ENCODE measurements around the gene KDM4B. TPM values are rescaled to one million over a fixed set of nuclear protein-coding genes. Genes with fewer than 3 reads are reported as not detected.

KDM4B gene
- total and polyA plus RNA-seq, 10 of the 15 experiments (the other 5 are each of a cell fraction or from before 2014, with no cell fraction given): 0.47 to 49.6 (median 16.2) TPM

GRCh38 chr19:5134691-5135090 lies 165.8 kb downstream of the KDM4B start:
- 100% methylated on average over 7 of the region's 10 CpGs for WGBS (ENCODE audit: insufficient coverage, insufficient replicate concordance, low lambda C conversion rate, missing lambda C conversion rate)
- SMC1A ChIA-PET (ENCODE audit: uncharacterized antibody, unreplicated experiment): no interaction called here
- FAIRE-seq (no peak), ATAC-seq (no peak), DNase-seq (ENCODE audit: low read depth, low spot score) (no peak)
- POLR2A ChIA-PET: no interaction called here
- Histone ChIP-seq H3K79me2 (ENCODE audit: control insufficient read depth, insufficient read depth, low read length) (peaks cover 38% of the 10 kb centered on the region), H3K27ac (ENCODE audit: control insufficient read depth, insufficient read depth) (no peak overlapping the region), H3K9ac (ENCODE audit: control insufficient read depth, insufficient read depth, low read length) (no peak overlapping the region), H3K4me1 (ENCODE audit: control insufficient read depth, insufficient read depth, low read length) (peaks cover 42% of the 10 kb centered on the region), H3K4me2 (ENCODE audit: control insufficient read depth, insufficient read depth) (no peak overlapping the region), H2AFZ (ENCODE audit: control insufficient read depth, low read depth, low read length) (no peak overlapping the region), H4K20me1 (ENCODE audit: control insufficient read depth, insufficient read depth) (no peaks in the 10 kb centered on the region), H3K9me3 (replicated peaks; ENCODE audit: control insufficient read depth, insufficient read depth, low read length) (no peaks in the 10 kb centered on the region), H3K27me3 (replicated peaks in 1 of 2; ENCODE audit: control insufficient read depth in 2 of 2, insufficient read depth in 2 of 2, low read length in 1 of 2) (no peaks in the 10 kb centered on the region), H3K36me3 (ENCODE audit: control insufficient read depth in 2 of 2, insufficient read depth in 2 of 2, low read length in 1 of 2) (peaks cover 18 to 19% of the 10 kb centered on the region in 2 experiments), H3K4me3 (no peak overlapping the region)
- RAD21 ChIA-PET (ENCODE audit: unreplicated experiment): no interaction called here
- intact Hi-C loops (cut with micrococcal nuclease; ENCODE audit: unreplicated experiment): no loop called here
- CTCF ChIA-PET: no interaction called here
- TF ChIP-seq POLR2A (IDR thresholded peaks at IDR 0.05; ENCODE audit: low read depth, low read length): peak; percentile 19; the same call in 1 of the 2 replicates
- peak; percentile 13 for TF ChIP-seq POLR2AphosphoS5 (IDR thresholded peaks at IDR 0.05; ENCODE audit: low read length)
- TF ChIP-seq MTA2 (IDR thresholded peaks at IDR 0.05; ENCODE audit: low read depth): no peak
- no peak for TF ChIP-seq NR2C2 (IDR thresholded peaks at IDR 0.05; ENCODE audit: borderline replicate concordance, control insufficient read depth, insufficient read length, low read depth)
- TF ChIP-seq CBX3 (IDR thresholded peaks at IDR 0.05; ENCODE audit: borderline replicate concordance, low read depth): no peak
- BruUV-seq (replicated peaks): no TSS peak
- in situ Hi-C loops (cut with MboI): no loop called here

GRCh38 chr19:5136073-5136855 lies 167.4 kb downstream of the KDM4B start:
- no peak for DNase-seq (ENCODE audit: low read depth, low spot score)
- CTCF ChIA-PET: no interaction called here
- no TSS peak for BruUV-seq (replicated peaks)
- Histone ChIP-seq H3K79me2 (ENCODE audit: control insufficient read depth, insufficient read depth, low read length) (peaks cover 33% of the 10 kb centered on the region), H3K4me1 (ENCODE audit: control insufficient read depth, insufficient read depth, low read length) (peaks cover 26% of the 10 kb centered on the region), H3K27me3 (replicated peaks in 1 of 2; ENCODE audit: control insufficient read depth in 2 of 2, insufficient read depth in 2 of 2, low read length in 1 of 2) (no peaks in the 10 kb centered on the region), H4K20me1 (ENCODE audit: control insufficient read depth, insufficient read depth) (no peaks in the 10 kb centered on the region), H3K4me3 (no peak overlapping the region), H3K4me2 (ENCODE audit: control insufficient read depth, insufficient read depth) (no peak overlapping the region), H2AFZ (ENCODE audit: control insufficient read depth, low read depth, low read length) (no peak overlapping the region), H3K36me3 (ENCODE audit: control insufficient read depth in 2 of 2, insufficient read depth in 2 of 2, low read length in 1 of 2) (peaks cover 19 to 27% of the 10 kb centered on the region in 2 experiments), H3K9ac (ENCODE audit: control insufficient read depth, insufficient read depth, low read length) (no peak overlapping the region), H3K27ac (ENCODE audit: control insufficient read depth, insufficient read depth) (no peak overlapping the region), H3K9me3 (replicated peaks; ENCODE audit: control insufficient read depth, insufficient read depth, low read length) (no peaks in the 10 kb centered on the region)
- ATAC-seq: no peak
- no peak for FAIRE-seq
- in situ Hi-C loops (cut with MboI) (no loop called here), intact Hi-C loops (cut with micrococcal nuclease; ENCODE audit: unreplicated experiment) (no loop called here)
- POLR2A ChIA-PET: no interaction called here
- RAD21 ChIA-PET (ENCODE audit: unreplicated experiment): no interaction called here
- SMC1A ChIA-PET (ENCODE audit: uncharacterized antibody, unreplicated experiment): no interaction called here
- 81% methylated on average over 19 of the region's 25 CpGs for WGBS (ENCODE audit: insufficient coverage, insufficient replicate concordance, low lambda C conversion rate, missing lambda C conversion rate)
- TF ChIP-seq KLF5 (IDR thresholded peaks at IDR 0.05; ENCODE audit: partially characterized antibody): no peak
- no peak for TF ChIP-seq ETV6 (conservative IDR thresholded peaks at IDR 0.05 in 1 of 2, IDR thresholded peaks at IDR 0.05 in 1 of 2; ENCODE audit: borderline replicate concordance in 1 of 2, low read depth in 1 of 2)
- TF ChIP-seq EP300 (IDR thresholded peaks at IDR 0.05; ENCODE audit: borderline replicate concordance in 1 of 2, control insufficient read depth in 1 of 2, low read depth in 2 of 2, low read length in 2 of 2): no peak
- TF ChIP-seq TARDBP (IDR thresholded peaks at IDR 0.05; ENCODE audit: borderline replicate concordance): no peak
- TF ChIP-seq POLR2A (IDR thresholded peaks at IDR 0.05; ENCODE audit: low read depth, low read length): peak; percentile 22; the same call in 1 of the 2 replicates
- TF ChIP-seq MYC (IDR thresholded peaks at IDR 0.05; ENCODE audit: insufficient read depth, insufficient read length, insufficient replicate concordance, low read length, severe bottlenecking): no peak
- TF ChIP-seq RUNX3 (IDR thresholded peaks at IDR 0.05; ENCODE audit: low read length): peak; percentile 76
- no peak for TF ChIP-seq REST (IDR thresholded peaks at IDR 0.05; ENCODE audit: low read depth, low read length)
- TF ChIP-seq PAX5 (IDR thresholded peaks at IDR 0.05; ENCODE audit: borderline replicate concordance, low read depth, low read length): 0 out of 2 replicates have a peak, but pooled peaks have one; percentile 11
- TF ChIP-seq SIN3A (IDR thresholded peaks at IDR 0.05; ENCODE audit: low read depth, low read length): no peak

All from GM12878 (cell line).